Activated CD4-positive, alpha-beta T cell treated with anti-CD3 and anti-CD28 coated beads, Interleukin-2, amount 50 U/mL, for 48 hours (primary cell): Measurements from ENCODE around the gene ARRDC4.

Source experiments
- DNase-seq, 2 experiments: peaks; one replicate each; pipeline ENCODE4 v3.0.0-alpha.2; 2020

Gene ARRDC4

GRCh38 chr15:97960364-97961066 lies at the start of gene ARRDC4:
ARRDC4 (plus strand) TSS chr15:97960703; CDS start chr15:97960862, 159 bp downstream.
- peak; percentile 92 to 93 for DNase-seq

GRCh38 chr15:97914711-97915110 lies 45.8 kb upstream of the ARRDC4 start:
- no peak for DNase-seq

GRCh38 chr15:97915261-97915660 lies 45.2 kb upstream of the ARRDC4 start:
- no peak for DNase-seq

- DNase-seq: no peak
Observed at GRCh38 chr15:97921296-97921865, 39.1 kb upstream of the ARRDC4 start.

- DNase-seq: no peak
Observed at GRCh38 chr15:97929456-97930229, 30.9 kb upstream of the ARRDC4 start.

GRCh38 chr15:97930230-97930629 lies 30.3 kb upstream of the ARRDC4 start:
- DNase-seq: no peak

GRCh38 chr15:97931314-97931713 lies 29.2 kb upstream of the ARRDC4 start:
- no peak for DNase-seq

GRCh38 chr15:97933589-97933988 lies 26.9 kb upstream of the ARRDC4 start:
- DNase-seq: no peak

- no peak for DNase-seq
Observed at GRCh38 chr15:97940993-97941392, 19.5 kb upstream of the ARRDC4 start.

GRCh38 chr15:97941572-97941971 lies 18.9 kb upstream of the ARRDC4 start:
- no peak for DNase-seq

GRCh38 chr15:97944724-97945123 lies 15.8 kb upstream of the ARRDC4 start:
- DNase-seq: no peak

GRCh38 chr15:97947465-97948260 lies 12.8 kb upstream of the ARRDC4 start:
- DNase-seq: no peak

GRCh38 chr15:97953254-97953653 lies 7.2 kb upstream of the ARRDC4 start:
- DNase-seq: no peak

- no peak for DNase-seq
Observed at GRCh38 chr15:97953748-97954147, 6.8 kb upstream of the ARRDC4 start.

- DNase-seq: no peak
Observed at GRCh38 chr15:97955035-97955434, 5.5 kb upstream of the ARRDC4 start.

GRCh38 chr15:97955529-97955928 lies 5.0 kb upstream of the ARRDC4 start:
- no peak for DNase-seq

- DNase-seq: no peak
Observed at GRCh38 chr15:97959724-97960363, 659 bp upstream of the ARRDC4 start.

- DNase-seq: peak in 1 of 2 experiments; percentile 4
Observed at GRCh38 chr15:97961067-97961954, 808 bp downstream of the ARRDC4 start.

GRCh38 chr15:97962263-97962662 lies 1.8 kb downstream of the ARRDC4 start:
- DNase-seq: no peak

GRCh38 chr15:97963779-97964178 lies 3.3 kb downstream of the ARRDC4 start:
- no peak for DNase-seq

GRCh38 chr15:97966246-97966645 lies 5.7 kb downstream of the ARRDC4 start:
- no peak for DNase-seq
